ENCODE results near the gene PRX. TPM values are rescaled to one million over a fixed set of nuclear protein-coding genes. Genes with fewer than 3 reads are reported as not detected.

The PRX gene
- total and polyA plus RNA-seq, 2 experiments from 2014 or later: 0.54 to 3.8 TPM

- Histone ChIP-seq H3K27me3 (replicated peaks; ENCODE audit: insufficient read depth) (no peaks in the 10 kb centered on the region), H3F3A (ENCODE audit: insufficient read depth) (no peaks in the 10 kb centered on the region), H3K9ac (no peak overlapping the region), H3K27ac (no peak overlapping the region), H3K9me3 (ENCODE audit: low read depth) (no peaks in the 10 kb centered on the region), H3K36me3 (ENCODE audit: low read depth) (no peaks in the 10 kb centered on the region), H3K4me3 (no peak overlapping the region), H2AFZ (no peak overlapping the region), H3K79me2 (ENCODE audit: insufficient read depth) (no peaks in the 10 kb centered on the region), H3K4me1 (ENCODE audit: insufficient read depth) (no peaks in the 10 kb centered on the region), H3K4me2 (ENCODE audit: unreplicated experiment) (no peak overlapping the region), H3K9me2 (ENCODE audit: insufficient read depth) (no peaks in the 10 kb centered on the region), H4K20me1 (ENCODE audit: insufficient read depth) (no peaks in the 10 kb centered on the region)
- 78 to 80% methylated on average over 5 of the region's 5 CpGs for WGBS, 2 experiments (ENCODE audit: low coverage in 1 of 2, low lambda C conversion rate in 2 of 2, missing lambda C conversion rate in 2 of 2)
- no peak for DNase-seq
- in situ Hi-C loops (cut with MboI): no loop called here
- TF ChIP-seq EZH2phosphoT487 (IDR thresholded peaks at IDR 0.05; ENCODE audit: insufficient read depth, low read depth) (no peak), EZH2 (IDR thresholded peaks at IDR 0.05; ENCODE audit: insufficient read depth, poor library complexity, severe bottlenecking) (no peak)
Observed at GRCh38 chr19:40453151-40453735, 40.1 kb upstream of the PRX start.

DNA sequence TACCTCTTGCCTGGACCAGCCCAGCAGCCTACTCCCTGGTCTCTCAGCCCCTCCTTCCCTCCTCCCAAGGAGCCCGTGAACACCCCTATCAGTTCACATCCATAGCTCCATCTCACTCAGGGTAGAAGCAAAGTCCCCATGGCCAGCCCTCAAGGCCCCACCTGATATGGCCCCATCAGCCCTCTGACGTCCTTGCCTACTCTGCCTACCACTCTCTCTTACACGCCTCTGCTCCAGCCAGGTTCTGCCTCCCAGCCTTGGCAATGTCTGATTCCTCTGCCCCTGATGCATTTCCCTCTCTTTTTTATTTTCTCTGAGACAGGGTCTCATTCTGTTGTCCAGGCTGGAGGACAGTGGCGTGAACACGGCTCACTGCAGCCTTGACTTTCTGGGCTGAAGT, 38.8 kb upstream of the PRX start:
- no peak for DNase-seq
- no peak overlapping the region for H3K4me3 ChIP-seq
- no peak overlapping the region for H2AFZ ChIP-seq
- H3K36me3 ChIP-seq (ENCODE audit: low read depth): no peaks in the 10 kb centered on the region
- no peak overlapping the region for H3K27ac ChIP-seq
- H3K79me2 ChIP-seq (ENCODE audit: insufficient read depth): no peaks in the 10 kb centered on the region
- H3K9ac ChIP-seq: no peak overlapping the region
- no peaks in the 10 kb centered on the region for H3K9me3 ChIP-seq (ENCODE audit: low read depth)
- TF ChIP-seq EZH2phosphoT487 (IDR thresholded peaks at IDR 0.05; ENCODE audit: insufficient read depth, low read depth) (no peak), EZH2 (IDR thresholded peaks at IDR 0.05; ENCODE audit: insufficient read depth, poor library complexity, severe bottlenecking) (no peak)
- H3K4me1 ChIP-seq (ENCODE audit: insufficient read depth): no peaks in the 10 kb centered on the region
- no peaks in the 10 kb centered on the region for H3K9me2 ChIP-seq (ENCODE audit: insufficient read depth)
- no peak overlapping the region for H3K4me2 ChIP-seq (ENCODE audit: unreplicated experiment)
- in situ Hi-C loops (cut with MboI): no loop called here
- no peaks in the 10 kb centered on the region for H3F3A ChIP-seq (ENCODE audit: insufficient read depth)
- WGBS, 2 experiments (ENCODE audit: low coverage in 1 of 2, low lambda C conversion rate in 2 of 2, missing lambda C conversion rate in 2 of 2): 68 to 80% methylated on average over 5 of the region's 5 CpGs
- no peaks in the 10 kb centered on the region for H4K20me1 ChIP-seq (ENCODE audit: insufficient read depth)
- H3K27me3 ChIP-seq (replicated peaks; ENCODE audit: insufficient read depth): no peaks in the 10 kb centered on the region

DNA sequence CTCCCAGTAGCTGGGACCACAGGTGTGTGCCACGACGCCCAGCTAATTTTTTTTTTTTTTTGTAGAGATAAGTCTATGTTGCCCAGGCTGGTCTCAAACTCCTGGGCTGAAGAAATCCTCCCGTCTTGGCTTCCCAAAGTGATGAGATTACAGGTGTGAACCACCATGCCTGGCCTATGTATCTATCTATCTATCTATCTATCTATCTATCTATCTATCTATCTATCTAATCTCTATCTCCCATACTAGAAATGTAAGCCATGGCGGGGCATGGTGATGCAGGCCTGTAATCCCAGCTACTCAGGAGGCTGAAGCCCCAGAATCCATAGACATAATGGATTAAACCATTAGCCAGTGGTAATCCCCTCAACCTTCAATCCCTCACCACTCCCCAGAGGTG, 37.5 kb upstream of the PRX start:
- H3K27me3 ChIP-seq (replicated peaks; ENCODE audit: insufficient read depth): no peaks in the 10 kb centered on the region
- H2AFZ ChIP-seq: no peak overlapping the region
- H3F3A ChIP-seq (ENCODE audit: insufficient read depth): peaks cover 5% of the 10 kb centered on the region; the same call in 1 of the 2 replicates
- in situ Hi-C loops (cut with MboI): no loop called here
- H3K4me1 ChIP-seq (ENCODE audit: insufficient read depth): no peaks in the 10 kb centered on the region; the same call in 1 of the 2 replicates
- DNase-seq: no peak
- 94 to 96% methylated on average over 4 of the region's 4 CpGs for WGBS, 2 experiments (ENCODE audit: low coverage in 1 of 2, low lambda C conversion rate in 2 of 2, missing lambda C conversion rate in 2 of 2)
- no peak for TF ChIP-seq EZH2phosphoT487 (IDR thresholded peaks at IDR 0.05; ENCODE audit: insufficient read depth, low read depth)
- no peak for TF ChIP-seq EZH2 (IDR thresholded peaks at IDR 0.05; ENCODE audit: insufficient read depth, poor library complexity, severe bottlenecking)
- H3K27ac ChIP-seq: no peak overlapping the region
- H4K20me1 ChIP-seq (ENCODE audit: insufficient read depth): no peaks in the 10 kb centered on the region
- no peak overlapping the region for H3K9ac ChIP-seq
- H3K79me2 ChIP-seq (ENCODE audit: insufficient read depth): no peaks in the 10 kb centered on the region
- H3K4me3 ChIP-seq: no peak overlapping the region
- no peaks in the 10 kb centered on the region for H3K9me2 ChIP-seq (ENCODE audit: insufficient read depth)
- H3K9me3 ChIP-seq (ENCODE audit: low read depth): no peaks in the 10 kb centered on the region
- H3K4me2 ChIP-seq (ENCODE audit: unreplicated experiment): no peak overlapping the region
- H3K36me3 ChIP-seq (ENCODE audit: low read depth): no peaks in the 10 kb centered on the region

DNA sequence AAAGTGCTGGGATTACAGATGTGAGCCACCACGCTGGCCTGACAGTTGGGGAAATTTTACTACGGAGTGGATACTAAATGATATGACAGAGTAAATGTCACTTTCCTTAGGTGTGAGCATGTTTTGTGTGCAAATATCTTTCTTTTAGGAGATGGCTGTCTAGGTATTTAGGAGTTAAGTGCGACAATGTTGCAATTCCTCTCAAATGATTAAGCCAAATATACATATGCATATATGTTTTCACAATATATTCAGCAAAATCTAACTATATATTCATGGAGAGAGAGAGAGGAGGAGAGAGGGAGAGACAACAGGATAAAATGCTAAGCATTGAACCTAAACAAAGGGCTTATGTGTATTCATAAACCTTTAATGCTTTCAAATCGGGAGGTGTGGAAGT, 36.3 kb upstream of the PRX start:
- H3K4me1 ChIP-seq (ENCODE audit: insufficient read depth): peaks cover 3% of the 10 kb centered on the region
- H3K27ac ChIP-seq: no peak overlapping the region
- no peaks in the 10 kb centered on the region for H3K9me2 ChIP-seq (ENCODE audit: insufficient read depth)
- no peak overlapping the region for H3K4me3 ChIP-seq
- no peak overlapping the region for H2AFZ ChIP-seq
- H3K79me2 ChIP-seq (ENCODE audit: insufficient read depth): no peaks in the 10 kb centered on the region
- DNase-seq: no peak
- in situ Hi-C loops (cut with MboI): no loop called here
- H3F3A ChIP-seq (ENCODE audit: insufficient read depth): peaks cover 7% of the 10 kb centered on the region; the same call in 1 of the 2 replicates
- no peaks in the 10 kb centered on the region for H4K20me1 ChIP-seq (ENCODE audit: insufficient read depth)
- H3K27me3 ChIP-seq (replicated peaks; ENCODE audit: insufficient read depth): no peaks in the 10 kb centered on the region
- WGBS, 2 experiments (ENCODE audit: low coverage in 1 of 2, low lambda C conversion rate in 2 of 2, missing lambda C conversion rate in 2 of 2): 96 to 98% methylated on average over 4 of the region's 4 CpGs
- H3K36me3 ChIP-seq (ENCODE audit: low read depth): no peaks in the 10 kb centered on the region
- H3K4me2 ChIP-seq (ENCODE audit: unreplicated experiment): no peak overlapping the region
- H3K9ac ChIP-seq: no peak overlapping the region
- H3K9me3 ChIP-seq (ENCODE audit: low read depth): no peaks in the 10 kb centered on the region
- no peak for TF ChIP-seq EZH2phosphoT487 (IDR thresholded peaks at IDR 0.05; ENCODE audit: insufficient read depth, low read depth)
- no peak for TF ChIP-seq EZH2 (IDR thresholded peaks at IDR 0.05; ENCODE audit: insufficient read depth, poor library complexity, severe bottlenecking)
